CD14-positive monocyte (primary cell): Measurements from ENCODE around the gene IL36A. TPM values are rescaled to one million over a fixed set of nuclear protein-coding genes. Genes with fewer than 3 reads are reported as not detected.

ENCODE experiments used
- DNase-seq, 3 donors: peaks; one replicate each; pipeline ENCODE4 v3.0.0-alpha.2; 2011 to 2022
- H2AFZ ChIP-seq: 2 replicates; pipeline ENCODE4 v1.6.0; 2012; ENCODE audit warnings: mild to moderate bottlenecking, low read depth, low read length, inconsistent platforms; ENCODE audit not compliant: insufficient read depth, poor library complexity, severe bottlenecking
- H3K27ac ChIP-seq, 2 donors: 1 replicate in 1 of 2; 2 replicates in 1 of 2; pipeline ENCODE4 v1.5.1; 2012 to 2013; ENCODE audit warnings: low read length in 2 of 2, control low read depth in 1 of 2, inconsistent platforms in 1 of 2, low read depth in 1 of 2, mild to moderate bottlenecking in 1 of 2
- H3K27me3 ChIP-seq, 2 donors: one replicate each; pipeline versions ENCODE4 v1.6.0 to v1.6.1; 2011 to 2013; ENCODE audit warnings: low read length in 2 of 2; ENCODE audit not compliant: control insufficient read depth in 2 of 2, insufficient read depth in 2 of 2
- H3K36me3 ChIP-seq, 2 donors: replicated peaks in 1 of 2; 1 replicate in 1 of 2; 2 replicates in 1 of 2; pipeline versions ENCODE4 v1.5.1 to v1.6.1; 2012 to 2013; ENCODE audit warnings: low read length in 2 of 2, control low read depth in 1 of 2, inconsistent platforms in 1 of 2, mild to moderate bottlenecking in 1 of 2; ENCODE audit not compliant: insufficient read depth in 2 of 2, control insufficient read depth in 1 of 2
- H3K4me1 ChIP-seq, 2 donors: 1 replicate in 1 of 2; 2 replicates in 1 of 2; pipeline versions ENCODE4 v1.5.1 to v1.6.1; 2012 to 2013; ENCODE audit warnings: low read length in 2 of 2, control low read depth in 1 of 2, inconsistent platforms in 1 of 2, mild to moderate bottlenecking in 1 of 2, moderate library complexity in 1 of 2; ENCODE audit not compliant: insufficient read depth in 2 of 2, control insufficient read depth in 1 of 2
- H3K4me2 ChIP-seq: replicated peaks from 2 replicates; pipeline ENCODE3; 2012; ENCODE audit warnings: low read length, moderate library complexity, mild to moderate bottlenecking; ENCODE audit not compliant: poor library complexity, severe bottlenecking; ENCODE audit errors: extremely low read depth
- H3K4me3 ChIP-seq, 3 experiments: fragments of 200-600 bp in 1 of 3; sonication (generic) in 1 of 3; replicated peaks in 1 of 3; 1 replicate in 2 of 3; 2 replicates in 1 of 3; pipeline ENCODE4 v1.5.1; 2011 to 2013; ENCODE audit warnings: low read length in 3 of 3, mild to moderate bottlenecking in 3 of 3, control low read depth in 2 of 3, low read depth in 2 of 3, inconsistent platforms in 1 of 3, moderate library complexity in 1 of 3
- H3K79me2 ChIP-seq: 2 replicates; pipeline ENCODE4 v1.6.0; 2012; ENCODE audit warnings: mild to moderate bottlenecking, control low read depth, inconsistent platforms, low read length, moderate library complexity; ENCODE audit not compliant: insufficient read depth
- H3K9ac ChIP-seq: 2 replicates; pipeline ENCODE4 v1.6.0; 2017; ENCODE audit warnings: low read length, mild to moderate bottlenecking; ENCODE audit not compliant: insufficient read depth, poor library complexity, severe bottlenecking
- H3K9me3 ChIP-seq, 2 donors: replicated peaks in 1 of 2; 1 replicate in 1 of 2; 2 replicates in 1 of 2; pipeline versions ENCODE4 v1.5.1 to v1.6.1; 2012 to 2013; ENCODE audit warnings: low read length in 2 of 2, control low read depth in 1 of 2; ENCODE audit not compliant: control insufficient read depth in 1 of 2, insufficient read depth in 1 of 2
- H4K20me1 ChIP-seq: 2 replicates; pipeline ENCODE4 v1.6.0; 2012; ENCODE audit warnings: mild to moderate bottlenecking, low read length, control low read depth, moderate library complexity; ENCODE audit not compliant: insufficient read depth
- H3K27ac Mint-ChIP-seq, 7 donors: one replicate each; pipeline ENCODE4 v1.8.0; 2020; ENCODE audit warnings: mild to moderate bottlenecking in 7 of 7, mixed read lengths in 7 of 7, moderate library complexity in 6 of 7, inconsistent platforms in 2 of 7
- H3K27me3 Mint-ChIP-seq, 3 donors: one replicate each; pipeline ENCODE4 v1.8.0; 2021 to 2022; ENCODE audit warnings: low read depth in 3 of 3, mild to moderate bottlenecking in 3 of 3, mixed read lengths in 3 of 3, moderate library complexity in 3 of 3, inconsistent platforms in 1 of 3
- H3K36me3 Mint-ChIP-seq, 2 donors: one replicate each; pipeline ENCODE4 v1.8.0; 2020; ENCODE audit warnings: mixed read lengths in 2 of 2, inconsistent platforms in 1 of 2, mild to moderate bottlenecking in 1 of 2
- H3K4me1 Mint-ChIP-seq: one replicate; pipeline ENCODE4 v1.8.0; 2020; ENCODE audit warnings: mild to moderate bottlenecking, mixed read lengths
- H3K4me3 Mint-ChIP-seq, 2 donors: one replicate each; pipeline ENCODE4 v1.8.0; 2020; ENCODE audit warnings: mild to moderate bottlenecking in 2 of 2, mixed read lengths in 2 of 2, moderate library complexity in 1 of 2
- H3K9me3 Mint-ChIP-seq, 7 donors: one replicate each; pipeline ENCODE4 v1.8.0; 2020 to 2022; ENCODE audit warnings: mixed read lengths in 7 of 7, mild to moderate bottlenecking in 6 of 7, moderate library complexity in 6 of 7, inconsistent platforms in 2 of 7
- WGBS: methylation state at CpG from one replicate; pipeline ENCODE4 v1.1.5; 2013; ENCODE audit warnings: missing lambda C conversion rate; ENCODE audit not compliant: insufficient coverage; 5-methylcytosine and 5-hydroxymethylcytosine counted together
- intact Hi-C, 2 donors: fragments of 100-400 bp; cut with micrococcal nuclease; formaldehyde crosslinking; loops; one replicate each; pipeline versions ENCODE4 v1.15.0 to v1.15.1; 2023
- polyA plus RNA-seq, 3 donors: library from polyadenylated mRNA; depleted of rRNA in 1 of 3; unstranded in 2 of 3; stranded (reverse) in 1 of 3; fragments of 300-500 nt in 2 of 3; fragments of >200 nt in 1 of 3; fragmentation: Illumina TruSeq in 2 of 3; gene quantifications; 1 replicate in 2 of 3; 2 replicates in 1 of 3; pipeline ENCODE4 v1.2.3, GENCODE V29; 2012 to 2021
- TF ChIP-seq, protein P1 (sequence below): fragments of 200-600 bp; IDR thresholded peaks from one replicate; pipeline ENCODE4 v1.8.0; 2022; ENCODE audit warnings: antibody characterized with exemption, mild to moderate bottlenecking

IL36A gene
- polyA plus RNA-seq, 3 donors: not detected

GRCh38 chr2:113015655-113016054 lies 10.4 kb downstream of the IL36A start:
- H3K4me1 Mint-ChIP-seq: no peaks in the 10 kb centered on the region
- H3K4me3 ChIP-seq: no peak overlapping the region
- no peaks in the 10 kb centered on the region for H3K79me2 ChIP-seq
- H3K4me2 ChIP-seq: no peak overlapping the region
- no peak overlapping the region for H3K27ac Mint-ChIP-seq
- 83% methylated on average over 1 of the region's 2 CpGs for WGBS
- no peak overlapping the region for H3K9ac ChIP-seq
- H2AFZ ChIP-seq: no peak overlapping the region
- H3K4me1 ChIP-seq: no peaks in the 10 kb centered on the region
- H3K9me3 Mint-ChIP-seq: peaks cover 2 to 13% (median 6%) of the 10 kb centered on the region in 7 donors
- H3K36me3 ChIP-seq: no peaks in the 10 kb centered on the region
- H3K27ac ChIP-seq: no peak overlapping the region
- no peak overlapping the region for H3K4me3 Mint-ChIP-seq
- no peaks in the 10 kb centered on the region for H4K20me1 ChIP-seq
- intact Hi-C loops: no loop called here
- DNase-seq: no peak
- H3K36me3 Mint-ChIP-seq: no peaks in the 10 kb centered on the region
- peaks cover 4 to 9% (median 7%) of the 10 kb centered on the region in 3 donors for H3K27me3 Mint-ChIP-seq
- TF ChIP-seq, protein P1, sequence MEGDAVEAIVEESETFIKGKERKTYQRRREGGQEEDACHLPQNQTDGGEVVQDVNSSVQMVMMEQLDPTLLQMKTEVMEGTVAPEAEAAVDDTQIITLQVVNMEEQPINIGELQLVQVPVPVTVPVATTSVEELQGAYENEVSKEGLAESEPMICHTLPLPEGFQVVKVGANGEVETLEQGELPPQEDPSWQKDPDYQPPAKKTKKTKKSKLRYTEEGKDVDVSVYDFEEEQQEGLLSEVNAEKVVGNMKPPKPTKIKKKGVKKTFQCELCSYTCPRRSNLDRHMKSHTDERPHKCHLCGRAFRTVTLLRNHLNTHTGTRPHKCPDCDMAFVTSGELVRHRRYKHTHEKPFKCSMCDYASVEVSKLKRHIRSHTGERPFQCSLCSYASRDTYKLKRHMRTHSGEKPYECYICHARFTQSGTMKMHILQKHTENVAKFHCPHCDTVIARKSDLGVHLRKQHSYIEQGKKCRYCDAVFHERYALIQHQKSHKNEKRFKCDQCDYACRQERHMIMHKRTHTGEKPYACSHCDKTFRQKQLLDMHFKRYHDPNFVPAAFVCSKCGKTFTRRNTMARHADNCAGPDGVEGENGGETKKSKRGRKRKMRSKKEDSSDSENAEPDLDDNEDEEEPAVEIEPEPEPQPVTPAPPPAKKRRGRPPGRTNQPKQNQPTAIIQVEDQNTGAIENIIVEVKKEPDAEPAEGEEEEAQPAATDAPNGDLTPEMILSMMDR: no peak
- H3K27me3 ChIP-seq: no peaks in the 10 kb centered on the region
- peaks cover 0 to 2% of the 10 kb centered on the region in 2 donors for H3K9me3 ChIP-seq

- Mint-ChIP-seq H3K4me1 (no peaks in the 10 kb centered on the region), H3K4me3 (no peak overlapping the region), H3K27me3 (peaks cover 4 to 7% (median 7%) of the 10 kb centered on the region in 3 donors), H3K9me3 (peaks cover 2 to 13% (median 6%) of the 10 kb centered on the region in 7 donors), H3K27ac (no peak overlapping the region), H3K36me3 (no peaks in the 10 kb centered on the region)
- H3K4me1 ChIP-seq: no peaks in the 10 kb centered on the region
- no peak overlapping the region for H3K27ac ChIP-seq
- no peak overlapping the region for H3K4me2 ChIP-seq
- no peak for DNase-seq
- no peak overlapping the region for H2AFZ ChIP-seq
- H3K79me2 ChIP-seq: no peaks in the 10 kb centered on the region
- 85% methylated on average over 3 of the region's 3 CpGs for WGBS
- H3K9ac ChIP-seq: no peak overlapping the region
- H3K4me3 ChIP-seq: no peak overlapping the region
- intact Hi-C loops: no loop called here
- no peaks in the 10 kb centered on the region for H3K27me3 ChIP-seq
- peaks cover 0 to 2% of the 10 kb centered on the region in 2 donors for H3K9me3 ChIP-seq
- TF ChIP-seq, protein P1: no peak
- H4K20me1 ChIP-seq: no peaks in the 10 kb centered on the region
- no peaks in the 10 kb centered on the region for H3K36me3 ChIP-seq
Observed at GRCh38 chr2:113018509-113018908, 13.2 kb downstream of the IL36A start.
